Calu3 (cell line): ENCODE data around the gene NOLC1. TPM values are rescaled to one million over a fixed set of nuclear protein-coding genes. Genes with fewer than 3 reads are reported as not detected.

Source experiments
- Bru-seq: library from RNA; stranded (reverse); fragments of 400-500 nt; gene quantifications from one replicate; lab custom pipeline; 2021; lab: Mats Ljungman, UMichigan
- BruChase-seq, 2 experiments: library from RNA; stranded (reverse); fragments of 400-500 nt; gene quantifications; one replicate each; lab custom pipeline; 2021; lab: Mats Ljungman, UMichigan
- BruUV-seq: library from RNA; stranded (reverse); fragments of 400-500 nt; replicated peaks from 2 replicates; lab custom pipeline; 2021; lab: Mats Ljungman, UMichigan
- CTCF ChIA-PET: fragments of 300-600 bp; sonication (Branson Sonifier 250); formaldehyde crosslinking; loops from one replicate; lab custom pipeline; 2022; ENCODE audit warnings: antibody characterized with exemption; lab: Charles Lee
- DNase-seq: peaks from one replicate; pipeline ENCODE4 v3.0.0; 2022
- H3K27ac Mint-ChIP-seq: one replicate; pipeline ENCODE4 v1.8.0; 2022; ENCODE audit warnings: mixed read lengths; ENCODE audit not compliant: unreplicated experiment
- H3K27me3 Mint-ChIP-seq: one replicate; pipeline ENCODE4 v1.8.0; 2022; ENCODE audit warnings: mixed read lengths; ENCODE audit not compliant: unreplicated experiment
- H3K36me3 Mint-ChIP-seq: one replicate; pipeline ENCODE4 v1.8.0; 2022; ENCODE audit warnings: mild to moderate bottlenecking, moderate library complexity, mixed read lengths; ENCODE audit not compliant: insufficient read depth, unreplicated experiment
- H3K4me1 Mint-ChIP-seq: one replicate; pipeline ENCODE4 v1.8.0; 2022; ENCODE audit warnings: mild to moderate bottlenecking, low read depth, mixed read lengths; ENCODE audit not compliant: unreplicated experiment
- H3K4me3 Mint-ChIP-seq: one replicate; pipeline ENCODE4 v1.8.0; 2022; ENCODE audit warnings: mild to moderate bottlenecking, low read depth, moderate library complexity, mixed read lengths; ENCODE audit not compliant: unreplicated experiment
- H3K9me3 Mint-ChIP-seq: one replicate; pipeline ENCODE4 v1.8.0; 2022; ENCODE audit warnings: low read depth, mixed read lengths; ENCODE audit not compliant: unreplicated experiment
- CTCF ChIP-seq: fragments of 200-600 bp; IDR thresholded peaks from one replicate; pipeline ENCODE4 v1.8.0; 2022; ENCODE audit warnings: antibody characterized with exemption; ENCODE audit not compliant: unreplicated experiment
- intact Hi-C: fragments of 100-400 bp; cut with micrococcal nuclease; formaldehyde crosslinking; loops from one replicate; pipeline ENCODE4 v1.10.0; 2022; ENCODE audit not compliant: unreplicated experiment
- long read RNA-seq: library from polyadenylated mRNA; stranded (forward); transcript quantifications from one replicate; pipeline ENCODE4 v2.0.0, GENCODE V29; 2022
- total RNA-seq: library from RNA; stranded (reverse); gene quantifications from 2 replicates; pipeline ENCODE4 v1.2.3, GENCODE V29; 2022

NOLC1 gene
- 78.4 and 93.3 TPM in 2 replicates for total RNA-seq
- percentile 94 among the genes with signal in this experiment for Bru-seq, nascent RNA
- BruChase-seq, experiment 1, labeled RNA remaining after a 6-hour chase: percentile 98 among the genes with signal in this experiment
- percentile 96 among the genes with signal in this experiment for BruChase-seq, experiment 2, labeled RNA remaining after a 2-hour chase
- long read RNA-seq, transcript NOLC1-207 (13 exons, 2,441 nt): minor isoform, 44 of 132 reads
- long read RNA-seq, transcript NOLC1-209 (13 exons, 3,932 nt): major isoform, 46 of 132 reads
- long read RNA-seq, transcript NOLC1-202 (13 exons, 3,967 nt): minor isoform, 8 of 132 reads
- long read RNA-seq, partial matches to known transcripts: 7 of 132 reads
- long read RNA-seq, other reads (novel, unspliced or antisense): 27 of 132 reads

GRCh38 chr10:102151774-102152544 lies at the start of gene NOLC1:
TSS of gene NOLC1 (plus strand) at chr10:102152389. CDS start at chr10:102152411, 22 bp downstream.
- no TSS peak for BruUV-seq
- peaks cover 74% of the 10 kb centered on the region for H3K36me3 Mint-ChIP-seq
- peak; percentile 96 for DNase-seq
- peak within 1 kb of the TSS; percentile 76 for H3K4me3 Mint-ChIP-seq
- no peaks in the 10 kb centered on the region for H3K9me3 Mint-ChIP-seq
- peak within 1 kb of the TSS; percentile 74 for H3K27ac Mint-ChIP-seq
- intact Hi-C loops: loop anchor here (2.0 kb wide), 1 partner anchor 19 kb away; the partner anchor contains the start of gene PPRC1
- CTCF ChIA-PET: interaction anchor here (0.8 kb wide), 1 partner anchor 18 kb away, joined by 3 read pairs; no protein-coding TSS in a partner anchor
- H3K4me1 Mint-ChIP-seq: peaks cover 19% of the 10 kb centered on the region
- H3K27me3 Mint-ChIP-seq: no peaks in the 10 kb centered on the region
- no peak for TF ChIP-seq CTCF

GRCh38 chr10:102102421-102102820 lies 49.8 kb upstream of the NOLC1 start:
- TF ChIP-seq CTCF: no peak
- CTCF ChIA-PET: no interaction called here
- no peak for DNase-seq
- H3K4me1 Mint-ChIP-seq: no peaks in the 10 kb centered on the region
- H3K36me3 Mint-ChIP-seq: no peaks in the 10 kb centered on the region
- H3K4me3 Mint-ChIP-seq: no peak overlapping the region
- no peaks in the 10 kb centered on the region for H3K27me3 Mint-ChIP-seq
- no peaks in the 10 kb centered on the region for H3K9me3 Mint-ChIP-seq
- BruUV-seq: no TSS peak
- intact Hi-C loops: no loop called here
- H3K27ac Mint-ChIP-seq: no peak overlapping the region

- BruUV-seq: no TSS peak
- no peaks in the 10 kb centered on the region for H3K36me3 Mint-ChIP-seq
- no peaks in the 10 kb centered on the region for H3K27me3 Mint-ChIP-seq
- CTCF ChIA-PET: no interaction called here
- no peak for TF ChIP-seq CTCF
- no peak overlapping the region for H3K4me3 Mint-ChIP-seq
- no peak for DNase-seq
- H3K9me3 Mint-ChIP-seq: no peaks in the 10 kb centered on the region
- H3K4me1 Mint-ChIP-seq: no peaks in the 10 kb centered on the region
- intact Hi-C loops: no loop called here
- no peak overlapping the region for H3K27ac Mint-ChIP-seq
Measured at GRCh38 chr10:102106998-102107397, 45.2 kb upstream of the NOLC1 start.

- H3K4me1 Mint-ChIP-seq: peaks cover 11% of the 10 kb centered on the region
- H3K27me3 Mint-ChIP-seq: no peaks in the 10 kb centered on the region
- intact Hi-C loops: no loop called here
- no peak overlapping the region for H3K27ac Mint-ChIP-seq
- BruUV-seq: no TSS peak
- peaks cover 8% of the 10 kb centered on the region for H3K36me3 Mint-ChIP-seq
- CTCF ChIA-PET: no interaction called here
- no peaks in the 10 kb centered on the region for H3K9me3 Mint-ChIP-seq
- no peak for DNase-seq
- no peak for TF ChIP-seq CTCF
- H3K4me3 Mint-ChIP-seq: no peak overlapping the region
Measured at GRCh38 chr10:102109166-102110116, 42.7 kb upstream of the NOLC1 start.
